Transverse colon (tissue), 4 donors: ENCODE measurements around the gene ZFHX3. TPM values are rescaled to one million over a fixed set of nuclear protein-coding genes. Genes with fewer than 3 reads are reported as not detected.
A peak's percentile ranks its signal among the peaks of the same experiment; 100 is the strongest.

Experiments
- DNase-seq: peaks from one replicate; pipeline ENCODE4 v3.0.0-alpha.2; 2019
- H3K27ac ChIP-seq, 4 donors: fragments of 200-600 bp; sonication (generic); 2 replicates each; pipeline ENCODE4 v1.5.1; 2016 to 2018; ENCODE audit warnings: inconsistent platforms in 4 of 4
- H3K27me3 ChIP-seq: fragments of 200-600 bp; sonication (generic); 2 replicates; pipeline ENCODE4 v1.5.1; 2017; ENCODE audit warnings: inconsistent platforms
- H3K36me3 ChIP-seq, 4 donors: fragments of 200-600 bp; sonication (generic); 2 replicates each; pipeline ENCODE4 v1.5.1; 2017 to 2019; ENCODE audit warnings: inconsistent platforms in 4 of 4
- H3K4me1 ChIP-seq, 4 donors: fragments of 200-600 bp; sonication (generic); 2 replicates each; pipeline ENCODE4 v1.5.1; 2017 to 2020; ENCODE audit warnings: inconsistent platforms in 4 of 4
- H3K4me3 ChIP-seq, 4 donors: fragments of 200-600 bp; sonication (generic); 1 replicate in 1 of 4; 2 replicates in 3 of 4; pipeline versions ENCODE4 v1.5.1 to v1.6.1; 2017 to 2019; ENCODE audit warnings: inconsistent platforms in 4 of 4
- H3K9me3 ChIP-seq, 2 donors: fragments of 200-600 bp; sonication (generic); 2 replicates each; pipeline ENCODE4 v1.5.1; 2017 to 2019; ENCODE audit warnings: inconsistent platforms in 2 of 2
- EP300 ChIP-seq: sonication (generic); formaldehyde crosslinking; IDR thresholded peaks from one replicate; pipeline ENCODE4 v1.6.1; 2017; ENCODE audit warnings: antibody characterized with exemption, low read depth
- POLR2A ChIP-seq: fragments of 450-650 bp; IDR thresholded peaks from one replicate; pipeline ENCODE4 v1.6.1; 2016; ENCODE audit warnings: antibody characterized with exemption, mild to moderate bottlenecking, moderate library complexity
- POLR2AphosphoS5 ChIP-seq, 3 donors: sonication (generic); formaldehyde crosslinking; IDR thresholded peaks; one replicate each; pipeline ENCODE4 v1.6.1; 2016; ENCODE audit warnings: antibody characterized with exemption in 3 of 3
- WGBS, 2 donors: methylation state at CpG; one replicate each; pipeline ENCODE4 v1.1.5; 2018; ENCODE audit warnings: low coverage in 1 of 2; 5-methylcytosine and 5-hydroxymethylcytosine counted together
- in situ Hi-C, 4 donors: fragments of 200-750 bp; cut with MboI; loops; one replicate each; pipeline versions ENCODE4 v1.15.0 to v1.15.1; 2017; ENCODE audit warnings: low sequenced_read_pairs in 3 of 4, low pct_ligation_motif_present in 1 of 4, low pct_unique_long_range_greater_than_20kb in 1 of 4
- intact Hi-C: fragments of 100-400 bp; cut with DNase I; formaldehyde crosslinking; loops from one replicate; pipeline ENCODE4 v1.15.1; 2023; ENCODE audit warnings: low total_unique reads
- total RNA-seq, 4 donors: library from RNA; depleted of rRNA; stranded (reverse); fragments of >200 nt; gene quantifications; one replicate each; pipeline ENCODE4 v1.1.0, GENCODE V29; 2016
- TF ChIP-seq, protein P1 (sequence below), 5 experiments: fragments of 200-600 bp in 3 of 5; fragments of 450-650 bp in 2 of 5; sonication (generic) in 3 of 5; IDR thresholded peaks; 1 replicate in 2 of 5; 2 replicates in 3 of 5; pipeline ENCODE4 v1.5.1; 2016 to 2017; ENCODE audit warnings: antibody characterized with exemption in 5 of 5, inconsistent platforms in 3 of 5, mild to moderate bottlenecking in 2 of 5, moderate library complexity in 1 of 5

Gene ZFHX3
- total RNA-seq, 4 donors from 2014 or later, result 12.3 to 23.7 (median 15.3) TPM

DNA sequence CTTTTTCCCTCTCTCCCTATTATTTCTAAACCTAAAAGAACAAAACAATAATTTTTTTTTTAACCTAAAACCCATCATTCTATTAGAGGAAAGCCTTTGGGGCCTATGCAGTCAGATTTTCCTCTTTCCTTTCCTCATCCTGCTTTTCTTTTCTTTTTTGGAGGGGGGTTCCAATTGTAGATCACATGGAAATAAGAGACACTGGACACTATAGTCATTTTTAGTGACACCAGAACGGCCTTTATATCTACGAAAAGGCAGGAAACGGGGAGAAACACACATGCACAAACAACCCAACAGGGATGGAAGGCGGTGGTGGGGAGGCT lies 5.1 kb upstream of the ZFHX3 start:
- intact Hi-C loops, result no loop called here
- no peaks in the 10 kb centered on the region for H3K9me3 ChIP-seq
- in situ Hi-C loops, result loop anchor here in 3 of 4 donors (25.0 kb wide), 2 partner anchors 216 to 391 kb away; no protein-coding TSS in a partner anchor
- peaks cover 46 to 84% (median 75%) of the 10 kb centered on the region in 4 donors for H3K4me1 ChIP-seq
- WGBS, 2 donors, result 66 to 74% methylated on average over 4 of the region's 4 CpGs
- no peak for DNase-seq
- H3K27ac ChIP-seq, result peak overlapping the region; percentile 92 to 96 (median 96)
- H3K36me3 ChIP-seq, result no peaks in the 10 kb centered on the region
- no peak for TF ChIP-seq POLR2A
- TF ChIP-seq POLR2AphosphoS5 (IDR thresholded peaks at IDR 0.05), result no peak
- TF ChIP-seq EP300, result no peak
- TF ChIP-seq, protein P1, sequence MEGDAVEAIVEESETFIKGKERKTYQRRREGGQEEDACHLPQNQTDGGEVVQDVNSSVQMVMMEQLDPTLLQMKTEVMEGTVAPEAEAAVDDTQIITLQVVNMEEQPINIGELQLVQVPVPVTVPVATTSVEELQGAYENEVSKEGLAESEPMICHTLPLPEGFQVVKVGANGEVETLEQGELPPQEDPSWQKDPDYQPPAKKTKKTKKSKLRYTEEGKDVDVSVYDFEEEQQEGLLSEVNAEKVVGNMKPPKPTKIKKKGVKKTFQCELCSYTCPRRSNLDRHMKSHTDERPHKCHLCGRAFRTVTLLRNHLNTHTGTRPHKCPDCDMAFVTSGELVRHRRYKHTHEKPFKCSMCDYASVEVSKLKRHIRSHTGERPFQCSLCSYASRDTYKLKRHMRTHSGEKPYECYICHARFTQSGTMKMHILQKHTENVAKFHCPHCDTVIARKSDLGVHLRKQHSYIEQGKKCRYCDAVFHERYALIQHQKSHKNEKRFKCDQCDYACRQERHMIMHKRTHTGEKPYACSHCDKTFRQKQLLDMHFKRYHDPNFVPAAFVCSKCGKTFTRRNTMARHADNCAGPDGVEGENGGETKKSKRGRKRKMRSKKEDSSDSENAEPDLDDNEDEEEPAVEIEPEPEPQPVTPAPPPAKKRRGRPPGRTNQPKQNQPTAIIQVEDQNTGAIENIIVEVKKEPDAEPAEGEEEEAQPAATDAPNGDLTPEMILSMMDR (IDR thresholded peaks at IDR 0.05), result no peak
- no peaks in the 10 kb centered on the region for H3K27me3 ChIP-seq
- H3K4me3 ChIP-seq, result no peak overlapping the region

DNA sequence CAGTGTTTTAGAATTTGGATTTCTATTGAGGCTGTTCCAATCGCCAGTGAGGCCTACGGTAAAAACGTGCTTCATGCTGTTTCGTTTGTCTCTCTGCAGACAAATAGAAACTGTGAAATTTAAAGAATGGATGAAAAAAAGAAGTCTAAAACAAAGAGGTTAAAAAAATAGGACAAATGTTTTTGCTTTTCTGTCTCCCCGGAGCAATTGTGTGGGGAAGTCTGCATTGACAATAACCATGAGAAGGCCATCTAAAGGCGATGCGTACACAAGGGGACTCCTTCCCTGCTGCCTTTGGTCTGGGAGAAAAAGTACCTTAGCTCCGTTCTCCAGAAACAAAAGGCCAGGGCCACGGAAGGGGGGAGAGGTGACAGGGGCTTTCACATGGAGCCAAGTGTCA lies 4.6 kb upstream of the ZFHX3 start:
- DNase-seq, result no peak
- H3K27me3 ChIP-seq, result no peaks in the 10 kb centered on the region
- intact Hi-C loops (no loop called here), in situ Hi-C loops (loop anchor here in 3 of 4 donors (25.0 kb wide), 2 partner anchors 215 to 390 kb away; no protein-coding TSS in a partner anchor)
- peaks cover 46 to 85% (median 75%) of the 10 kb centered on the region in 4 donors for H3K4me1 ChIP-seq
- H3K4me3 ChIP-seq, result no peak overlapping the region
- H3K36me3 ChIP-seq, result no peaks in the 10 kb centered on the region
- no peaks in the 10 kb centered on the region for H3K9me3 ChIP-seq
- H3K27ac ChIP-seq, result peak overlapping the region; percentile 92 to 96 (median 96)
- WGBS, 2 donors, result 55 to 72% methylated on average over 5 to 9 of the region's 9 CpGs
- TF ChIP-seq EP300 (no peak), POLR2AphosphoS5 (IDR thresholded peaks at IDR 0.05) (no peak), POLR2A (no peak)
- TF ChIP-seq, protein P1 (IDR thresholded peaks at IDR 0.05), result no peak

DNA sequence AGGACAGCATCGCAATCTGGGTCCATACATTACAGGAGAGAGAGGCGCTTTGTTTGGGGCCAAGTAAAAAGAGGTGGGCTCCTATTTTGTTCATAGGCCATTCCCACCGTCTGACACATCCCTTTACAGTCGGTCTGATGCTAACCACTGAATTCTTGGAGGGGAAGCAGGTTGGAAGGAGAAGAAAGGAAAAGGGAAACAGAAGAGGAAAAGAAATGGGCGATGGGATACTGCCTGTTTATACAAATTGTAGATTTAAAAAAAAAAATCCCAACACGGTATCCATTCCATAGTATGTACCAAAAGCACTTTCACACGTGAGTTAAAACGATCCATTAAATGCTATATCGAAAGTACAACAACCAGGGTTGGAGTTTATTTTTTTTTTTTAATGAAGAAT lies 4.0 kb upstream of the ZFHX3 start:
- Histone ChIP-seq H3K36me3 (no peaks in the 10 kb centered on the region), H3K4me1 (peaks cover 46 to 89% (median 75%) of the 10 kb centered on the region in 4 donors), H3K27me3 (no peaks in the 10 kb centered on the region), H3K27ac (peak overlapping the region; percentile 92 to 96 (median 96)), H3K4me3 (no peak overlapping the region), H3K9me3 (no peaks in the 10 kb centered on the region)
- DNase-seq, result no peak
- in situ Hi-C loops (loop anchor here in 3 of 4 donors (25.0 kb wide), 2 partner anchors 215 to 390 kb away; no protein-coding TSS in a partner anchor), intact Hi-C loops (no loop called here)
- TF ChIP-seq POLR2AphosphoS5 (IDR thresholded peaks at IDR 0.05), result no peak
- TF ChIP-seq EP300, result no peak
- TF ChIP-seq, protein P1 (IDR thresholded peaks at IDR 0.05), result no peak
- TF ChIP-seq POLR2A, result no peak
- WGBS, 2 donors, result 86 to 89% methylated on average over 9 of the region's 9 CpGs

DNA sequence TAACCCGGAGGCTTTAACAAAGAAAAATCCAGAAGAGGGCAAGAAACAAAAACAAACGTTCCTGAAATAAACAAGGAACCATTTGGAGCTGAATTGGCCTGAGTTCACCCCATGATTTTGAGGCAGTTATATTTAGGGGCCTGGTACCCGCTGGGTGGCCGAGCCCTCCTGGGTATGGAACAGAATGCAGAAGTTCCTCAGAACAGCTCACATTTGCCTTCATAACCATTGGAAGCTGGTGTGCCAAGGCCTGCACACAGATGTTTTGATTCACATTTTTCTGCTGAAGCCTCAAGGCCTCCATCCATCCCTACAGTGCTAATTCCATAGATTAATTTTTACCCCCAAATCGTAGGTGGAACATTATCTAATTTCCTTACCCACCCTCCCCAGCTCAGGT lies 3.3 kb upstream of the ZFHX3 start:
- intact Hi-C loops (no loop called here), in situ Hi-C loops (loop anchor here in 3 of 4 donors (25.0 kb wide), 2 partner anchors 214 to 389 kb away; no protein-coding TSS in a partner anchor)
- TF ChIP-seq EP300 (no peak), POLR2A (no peak), POLR2AphosphoS5 (IDR thresholded peaks at IDR 0.05) (no peak)
- TF ChIP-seq, protein P1 (IDR thresholded peaks at IDR 0.05), result no peak
- H3K27ac ChIP-seq, result peak overlapping the region; percentile 92 to 96 (median 96)
- no peaks in the 10 kb centered on the region for H3K36me3 ChIP-seq
- no peaks in the 10 kb centered on the region for H3K27me3 ChIP-seq
- 40 to 46% methylated on average over 5 of the region's 5 CpGs for WGBS, 2 donors
- no peaks in the 10 kb centered on the region for H3K9me3 ChIP-seq
- H3K4me1 ChIP-seq, result peaks cover 46 to 89% (median 75%) of the 10 kb centered on the region in 4 donors
- no peak overlapping the region for H3K4me3 ChIP-seq
- no peak for DNase-seq
